NOMO-1 treated with dmso at 0.1 percent for 144 hours (cell line): Measurements from ENCODE around the gene IGF2BP2.
"Not testable (repeated sequence)": the region's sequence is repeated elsewhere in the genome, so short reads cannot be mapped to it uniquely, and the experiment has no call there.

ENCODE experiments used
- DNase-seq: peaks from one replicate; lab custom pipeline; 2025; ENCODE audit not compliant: unreplicated experiment; lab: John Stamatoyannopoulos, UW

The IGF2BP2 gene

DNA sequence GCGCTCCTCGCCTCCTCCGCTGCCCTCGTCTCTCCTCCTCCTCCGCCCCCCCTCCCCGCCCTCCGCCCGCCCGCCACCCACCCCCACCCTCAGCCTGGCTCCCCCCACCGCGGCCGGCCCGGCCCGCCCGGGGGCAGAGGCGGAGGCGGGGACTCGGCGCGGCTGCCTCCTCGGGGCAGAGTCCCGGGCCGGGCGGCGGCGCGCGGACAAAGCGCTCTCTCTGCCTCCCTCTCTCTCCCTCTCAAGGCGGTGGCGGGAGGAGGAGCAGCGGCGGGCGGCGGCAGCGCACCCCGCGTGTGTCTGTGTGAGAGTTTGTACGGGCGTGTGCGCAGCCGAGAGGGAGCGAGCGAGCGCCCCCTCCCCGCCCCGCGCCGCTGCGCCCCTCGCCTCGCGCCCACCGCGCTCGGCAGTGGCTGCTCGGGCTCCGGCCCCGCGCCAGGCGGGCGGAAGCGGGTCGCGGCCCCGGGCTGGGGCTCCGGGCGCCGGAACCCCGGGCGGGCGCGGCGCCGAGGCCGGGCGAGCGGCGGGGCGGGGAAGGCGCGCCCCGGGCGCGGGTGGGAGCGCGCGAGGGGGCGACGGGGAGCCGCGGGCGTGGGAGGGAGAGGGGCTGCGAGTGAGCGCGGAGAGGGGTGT lies at the start of gene IGF2BP2:
Gene IGF2BP2 (minus strand): TSS at position 37 of the 633 bp plus-strand sequence. CDS start 82 bp downstream, outside the sequence.
- peak; percentile 85 for DNase-seq

DNA sequence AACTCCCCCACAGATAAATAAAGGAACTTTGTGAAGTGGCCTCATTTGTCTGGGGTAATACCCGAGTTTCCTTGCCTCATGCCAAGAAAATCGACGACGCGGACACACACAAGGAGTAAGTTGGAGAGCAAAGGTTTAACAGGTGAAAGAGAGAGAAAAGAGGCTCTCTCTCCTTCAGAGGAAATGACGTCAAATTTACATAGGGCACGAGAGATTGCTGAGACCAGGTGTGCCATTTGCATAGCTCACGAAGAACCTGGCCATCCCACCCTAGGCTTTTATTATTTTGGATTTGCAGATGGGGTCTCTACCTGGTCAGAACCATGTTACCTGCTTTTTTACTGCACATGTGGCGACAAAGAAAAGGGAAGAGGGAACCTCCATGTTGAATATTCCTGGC lies 49.3 kb upstream of the IGF2BP2 start:
- no peak for DNase-seq

DNA sequence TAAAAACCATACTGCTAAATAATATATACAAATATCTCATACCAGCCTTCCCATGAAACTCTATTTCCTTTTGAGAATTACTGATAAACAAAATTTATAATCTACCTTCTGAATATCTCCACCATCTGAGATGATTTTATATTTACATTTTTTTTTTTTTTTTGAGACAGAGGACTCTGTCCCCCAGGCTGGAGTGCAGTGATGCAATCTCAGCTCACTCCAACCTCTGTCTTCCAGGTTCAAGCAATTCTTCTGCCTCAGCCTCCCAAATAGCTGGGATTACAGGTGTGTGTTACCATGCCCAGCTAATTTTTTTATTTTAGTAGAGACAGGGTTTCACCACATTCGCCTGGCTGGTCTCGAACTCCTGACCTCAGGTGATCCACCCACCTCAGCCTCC lies 42.8 kb upstream of the IGF2BP2 start:
- no peak for DNase-seq

DNA sequence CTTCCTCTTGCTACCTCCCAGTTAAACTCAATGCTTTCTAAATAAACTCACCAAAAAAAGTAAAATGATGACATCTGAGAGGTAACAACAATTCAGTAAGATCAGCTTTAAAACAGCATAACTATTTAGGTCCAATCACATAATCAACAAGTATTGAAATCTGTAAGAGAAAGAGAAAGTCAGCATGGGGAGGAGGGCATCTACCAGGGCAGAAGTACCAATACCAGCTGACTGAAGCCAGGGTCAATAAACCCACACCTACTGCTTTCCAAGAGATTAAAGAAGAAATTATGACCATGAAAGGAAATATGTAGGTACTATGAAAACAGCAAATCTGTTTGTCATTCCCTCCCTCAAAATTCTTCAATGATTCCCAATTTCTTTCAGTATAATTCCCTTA lies 42.2 kb upstream of the IGF2BP2 start:
- DNase-seq, result no peak

DNA sequence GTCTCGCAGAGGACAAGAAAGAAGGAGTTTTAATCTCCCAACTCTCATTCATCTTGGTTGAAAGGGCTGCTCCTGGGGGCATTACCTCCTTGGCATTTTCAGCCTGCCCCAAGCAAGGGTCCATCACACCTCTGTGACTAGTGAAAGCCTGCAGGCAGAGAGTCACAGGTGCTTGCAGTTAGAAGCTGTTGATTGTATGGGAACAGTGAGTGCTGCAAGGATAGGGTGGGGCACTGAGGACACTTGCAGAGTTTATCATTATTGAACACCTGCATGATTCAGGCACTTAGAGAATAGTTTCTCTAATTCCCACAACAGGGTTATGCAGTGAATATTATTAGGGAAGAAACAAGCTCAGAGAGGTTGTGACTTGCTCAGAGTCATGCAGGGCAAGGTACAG lies 41.7 kb upstream of the IGF2BP2 start:
- no peak for DNase-seq

DNA sequence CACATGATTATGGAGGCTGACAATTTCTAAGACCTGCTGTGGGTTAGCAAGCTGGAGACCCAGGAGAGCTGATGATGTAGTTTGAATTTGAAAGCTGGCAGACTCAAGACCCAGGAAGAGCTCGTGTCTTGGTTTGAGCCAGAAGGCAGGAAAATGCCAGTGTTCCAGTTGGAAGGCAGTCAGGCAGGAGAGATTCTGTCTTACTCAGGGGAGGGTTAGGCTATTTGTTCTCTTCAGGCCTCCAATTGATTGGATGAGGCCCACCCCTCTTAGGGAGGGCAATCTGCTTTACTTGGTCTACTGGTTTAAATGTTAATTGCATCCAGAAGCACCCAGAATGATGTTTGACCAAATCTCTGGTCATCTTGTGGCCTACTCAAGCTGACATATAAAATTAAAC lies 40.4 kb upstream of the IGF2BP2 start:
- no peak for DNase-seq

DNA sequence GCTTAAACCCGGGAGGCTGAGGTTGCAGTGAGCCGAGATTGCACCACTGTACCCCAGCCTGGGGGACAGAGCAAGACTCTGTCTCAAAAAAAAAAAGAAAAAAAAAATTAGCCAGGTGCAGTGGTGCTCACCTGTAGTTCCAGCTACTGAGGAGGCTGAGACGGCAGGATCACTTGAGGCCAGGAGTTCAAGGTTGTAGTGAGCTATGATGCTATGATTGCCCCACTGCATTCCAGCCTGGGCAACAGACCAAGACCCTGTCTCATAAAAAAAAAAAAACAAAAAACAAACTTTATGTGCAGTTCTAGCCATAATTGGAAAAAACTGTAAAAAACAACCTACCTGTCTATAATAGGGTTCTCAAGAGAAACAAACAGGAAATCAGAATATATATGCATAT lies 39.9 kb upstream of the IGF2BP2 start:
- DNase-seq, result no peak

DNA sequence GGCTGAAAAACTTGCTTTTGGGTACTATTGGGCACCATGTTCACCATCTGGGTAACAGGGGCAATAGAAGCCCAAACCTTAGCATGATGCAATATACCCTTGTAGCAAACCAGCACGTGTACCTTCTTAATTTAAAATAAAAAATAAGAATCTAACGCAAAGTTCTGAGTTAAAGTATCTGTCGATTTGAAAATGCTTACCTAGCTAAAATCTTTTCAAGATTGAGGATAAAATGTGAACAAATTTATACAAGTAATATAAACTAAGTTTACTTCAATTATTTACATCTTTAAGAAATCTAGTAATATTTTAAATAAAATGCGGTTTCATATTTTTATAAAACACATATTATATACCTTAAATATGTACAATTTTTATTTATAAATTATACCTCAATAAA lies 38.1 kb upstream of the IGF2BP2 start:
- DNase-seq, result no peak

DNA sequence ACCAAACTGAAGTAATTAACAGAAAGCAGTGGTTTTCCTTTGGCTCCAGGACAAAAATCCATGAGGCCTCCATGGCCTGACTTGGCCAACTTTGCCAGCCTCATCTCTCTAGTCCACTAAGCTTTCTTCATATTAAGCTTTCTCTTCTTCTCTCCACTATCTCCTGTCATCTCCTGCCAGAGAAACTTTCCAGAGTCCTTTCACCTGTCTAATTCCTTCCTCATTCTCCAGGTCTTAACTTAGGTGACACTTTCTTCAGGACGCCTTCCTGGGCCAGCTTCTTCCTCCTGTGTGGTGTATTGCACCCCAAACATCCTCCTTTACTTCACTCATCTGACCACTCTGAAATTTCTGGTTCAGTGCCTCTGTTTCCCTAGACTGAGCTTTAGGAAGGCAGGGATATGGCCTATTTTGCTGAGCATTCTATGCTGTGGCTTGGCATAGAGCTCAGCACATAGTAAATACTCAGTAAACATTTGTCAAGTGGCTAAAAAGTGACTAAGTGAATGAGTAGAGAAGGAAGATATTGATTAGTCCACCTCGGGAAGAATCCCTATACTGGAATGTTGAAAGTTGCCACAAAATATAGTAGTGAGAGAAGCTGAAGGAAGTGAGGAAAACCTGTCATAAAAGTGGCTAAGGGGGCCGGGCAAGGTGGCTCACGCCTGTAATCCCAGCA lies 34.6 kb upstream of the IGF2BP2 start:
- DNase-seq, result no peak

DNA sequence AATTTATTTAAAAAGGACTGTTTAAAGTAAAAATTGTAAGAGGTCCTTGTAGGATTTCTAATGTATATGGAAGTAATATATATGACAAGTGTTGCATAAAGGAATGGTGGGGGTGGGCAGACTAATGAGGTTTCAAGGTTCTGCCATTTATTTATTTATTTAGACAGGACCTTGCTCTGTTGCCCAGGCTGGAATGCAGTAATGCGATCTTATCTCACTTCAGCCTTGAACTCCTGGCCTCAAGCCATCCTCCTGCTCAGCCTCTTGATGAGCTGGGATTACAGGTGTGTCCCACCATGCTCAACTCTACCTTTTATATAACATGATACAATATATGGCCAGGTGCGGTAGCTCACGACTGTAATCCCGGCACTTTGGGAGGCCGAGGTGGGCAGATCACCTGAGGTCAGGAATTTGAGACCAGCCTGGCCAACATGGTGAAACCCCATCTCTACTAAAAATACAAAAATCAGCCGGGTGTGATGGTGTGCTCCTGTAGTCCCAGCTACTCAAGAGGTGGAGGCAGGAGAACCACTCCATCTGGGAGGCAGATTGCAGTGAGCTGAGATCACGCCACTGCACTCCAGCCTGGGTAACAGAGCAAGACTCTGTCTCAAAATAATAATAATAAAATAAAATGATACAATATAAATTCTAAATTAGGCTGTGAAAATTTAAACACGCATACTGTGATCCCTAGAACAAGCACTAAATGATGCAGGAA lies 33.8 kb upstream of the IGF2BP2 start:
- no peak for DNase-seq

DNA sequence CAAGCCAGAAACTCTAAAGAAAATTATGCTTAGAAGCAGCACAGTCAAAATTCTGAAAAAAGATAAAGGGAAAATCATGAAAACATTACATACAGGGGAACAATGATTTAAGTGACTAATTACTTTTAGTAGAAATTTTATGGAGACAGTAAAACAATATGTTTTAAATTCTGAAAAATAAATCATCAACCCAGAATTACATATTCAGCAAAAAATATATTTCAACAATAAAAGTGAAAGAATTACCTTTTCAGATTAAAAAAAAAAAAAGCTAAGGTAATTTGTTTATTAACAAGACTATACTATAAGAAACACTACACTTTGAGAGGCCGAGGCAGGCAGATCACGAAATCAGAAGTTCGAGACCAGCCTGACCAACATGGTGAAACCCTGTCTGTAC lies 32.4 kb upstream of the IGF2BP2 start:
- no peak for DNase-seq

DNA sequence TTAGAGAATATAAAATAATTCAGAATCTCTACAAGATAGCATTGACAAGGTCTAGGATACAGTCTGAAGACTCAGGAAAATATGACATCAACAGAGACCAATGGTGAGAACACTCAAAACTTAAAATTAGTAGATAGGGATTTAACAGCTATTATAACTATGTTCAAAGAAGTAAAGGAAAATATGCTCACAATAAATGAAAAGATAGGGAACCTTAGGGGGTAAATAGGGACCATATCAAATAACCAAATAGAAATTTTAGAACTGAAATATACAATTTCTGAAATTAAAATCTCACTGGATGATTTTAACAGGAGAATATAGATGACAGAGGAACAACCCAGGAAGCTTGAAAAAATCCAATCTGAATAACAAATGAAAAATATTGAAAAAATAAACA lies 31.8 kb upstream of the IGF2BP2 start:
- no peak for DNase-seq

DNA sequence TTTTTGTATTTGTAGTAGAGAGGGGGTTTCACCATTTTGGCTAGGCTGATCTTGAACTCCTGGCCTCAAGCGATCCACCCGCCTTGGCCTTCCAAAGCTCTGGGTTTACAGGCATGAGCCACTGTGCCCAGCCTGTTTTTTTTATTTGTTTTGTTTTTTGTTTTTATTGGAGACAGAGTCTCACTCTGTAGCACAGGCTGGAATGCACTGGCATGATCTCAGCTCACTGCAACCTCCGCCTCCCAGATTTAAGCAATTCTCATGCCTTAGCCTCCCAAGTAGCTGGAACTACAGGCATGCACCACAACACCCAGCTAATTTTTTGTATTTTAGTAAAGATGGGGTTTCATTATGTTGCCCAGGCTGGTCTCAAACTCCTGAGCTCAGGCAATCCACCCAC lies 28.9 kb upstream of the IGF2BP2 start:
- not testable (repeated sequence) for DNase-seq

DNA sequence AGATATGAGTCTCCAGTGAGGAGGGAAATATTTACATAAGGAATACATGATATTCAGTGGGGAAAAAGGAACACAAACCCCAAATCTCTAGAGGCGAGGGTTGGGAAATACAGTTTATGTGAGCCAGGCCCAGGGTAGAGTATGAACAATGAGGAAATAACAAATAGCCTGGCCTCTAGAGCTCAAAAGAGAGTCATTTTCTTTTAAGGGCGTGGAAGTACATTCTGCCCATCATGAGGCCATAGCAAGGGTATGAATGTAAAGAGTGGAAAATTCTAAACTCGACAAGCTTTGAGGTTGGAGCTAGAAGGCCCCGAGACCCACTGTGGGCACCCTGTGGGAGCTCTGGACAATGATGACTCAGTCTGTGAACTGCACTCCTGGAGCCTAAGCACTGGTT lies 27.8 kb upstream of the IGF2BP2 start:
- DNase-seq, result peak; percentile 10

DNA sequence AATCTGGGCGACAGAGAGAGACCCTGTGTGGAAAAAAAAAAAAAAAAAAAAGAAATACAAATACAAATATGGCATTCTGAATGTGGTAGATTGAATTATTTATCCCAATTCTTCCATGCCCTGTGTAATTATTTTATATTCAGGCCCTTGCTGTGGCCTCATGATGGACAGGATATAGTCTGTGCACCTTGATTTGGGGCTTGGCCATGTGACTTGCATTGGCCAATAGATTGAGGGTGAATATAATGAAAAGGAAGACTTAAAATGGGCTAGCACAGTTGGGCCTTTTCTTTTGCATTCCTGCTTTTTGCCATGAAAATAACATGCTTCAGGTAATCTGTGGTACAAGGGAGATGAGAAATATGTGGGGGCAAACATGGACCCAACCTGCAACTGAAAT lies 27.1 kb upstream of the IGF2BP2 start:
- no peak for DNase-seq

DNA sequence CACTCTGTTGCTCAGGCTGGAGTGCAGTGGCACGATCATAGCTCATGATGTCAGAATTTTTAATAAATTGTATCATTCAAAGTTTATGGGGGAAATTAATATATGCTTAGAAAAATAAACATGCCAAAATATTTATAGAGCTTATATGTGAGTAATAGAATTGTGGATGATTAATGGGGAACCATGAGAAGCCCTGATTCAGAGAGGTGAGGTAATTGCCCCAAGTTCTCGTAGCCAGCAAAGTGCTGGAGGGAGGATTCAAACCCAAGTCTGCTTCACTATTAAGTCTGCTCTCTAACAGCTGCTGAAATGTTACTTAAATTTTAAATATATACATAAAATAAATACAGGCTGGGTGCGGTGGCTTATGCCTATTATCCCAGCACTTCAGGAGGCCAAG lies 26.2 kb upstream of the IGF2BP2 start:
- DNase-seq, result no peak

DNA sequence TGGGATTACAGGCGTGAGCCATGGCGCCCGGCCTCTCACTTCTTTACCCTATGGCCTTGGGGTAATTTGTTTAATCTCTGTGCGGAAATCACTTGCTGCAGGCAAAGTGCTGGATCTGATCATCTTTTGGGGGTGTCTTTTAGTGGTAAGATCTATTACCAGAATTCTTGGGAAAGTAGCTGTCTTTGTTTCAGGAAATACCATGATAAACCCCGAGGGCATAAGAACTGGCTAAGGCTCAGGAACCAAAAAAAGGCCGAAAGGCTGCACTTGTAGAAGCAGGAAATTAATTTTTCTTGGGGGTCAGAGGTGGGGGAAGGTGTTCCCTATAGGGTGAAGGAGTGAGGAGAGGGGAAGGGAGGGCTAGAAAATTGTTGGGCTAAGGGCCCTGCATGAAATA lies 22.7 kb upstream of the IGF2BP2 start:
- DNase-seq, result no peak

DNA sequence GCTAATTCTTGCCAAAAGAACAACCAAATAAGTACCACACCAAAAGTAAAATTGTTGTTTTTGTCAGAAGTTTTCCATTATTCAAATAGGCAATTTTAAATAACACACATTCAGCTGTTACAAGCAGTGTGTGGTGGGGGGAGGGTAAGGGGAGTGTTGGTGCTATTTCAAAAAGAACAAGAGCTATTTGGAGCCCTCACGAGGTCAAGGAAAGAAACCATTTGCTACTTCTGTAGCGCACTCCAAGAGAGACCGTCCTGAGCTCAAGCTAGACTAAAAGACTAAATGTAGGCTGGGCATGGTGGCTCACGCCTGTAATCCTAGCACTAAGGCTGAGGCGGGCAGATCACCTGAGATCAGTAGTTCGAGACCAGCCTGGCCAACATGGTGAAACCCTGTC lies 21.2 kb upstream of the IGF2BP2 start:
- no peak for DNase-seq

DNA sequence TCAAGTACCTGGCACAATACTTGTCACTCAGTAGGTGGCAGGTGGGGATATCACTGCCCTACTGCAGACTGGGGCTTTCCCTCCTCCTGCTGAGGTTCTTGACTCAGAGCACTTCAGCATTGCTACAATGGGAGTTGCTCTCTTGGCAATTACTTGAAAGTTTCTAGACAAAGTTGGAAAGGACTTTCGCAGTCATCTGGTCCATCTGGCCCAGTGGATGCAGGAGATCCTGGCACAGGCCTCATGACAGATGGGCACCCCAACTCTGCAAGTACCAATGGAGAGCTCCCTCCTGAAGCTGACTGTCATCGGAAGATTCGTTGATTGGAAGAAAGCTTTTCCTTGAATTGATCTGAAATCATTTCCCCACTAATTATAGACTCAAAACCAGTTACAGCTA lies 19.2 kb upstream of the IGF2BP2 start:
- no peak for DNase-seq

DNA sequence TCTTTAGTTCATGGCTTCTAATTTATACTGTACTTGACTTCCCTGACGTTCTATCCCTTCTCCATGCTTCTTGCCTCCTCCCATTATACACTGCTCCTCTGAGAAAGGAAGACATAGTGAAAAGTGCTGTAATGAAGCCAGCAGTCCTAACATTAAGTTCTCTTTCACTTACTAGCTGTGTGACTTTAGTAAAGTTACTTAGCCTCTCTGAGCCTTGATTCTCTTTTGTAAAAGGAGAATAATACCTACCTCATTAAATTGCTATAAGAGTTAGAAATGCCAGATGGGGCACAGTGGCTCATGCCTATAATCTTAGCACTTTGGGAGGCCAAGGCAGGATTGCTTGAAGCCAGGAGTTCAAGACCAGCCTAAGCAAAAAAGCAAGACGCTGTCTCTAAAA lies 18.8 kb upstream of the IGF2BP2 start:
- no peak for DNase-seq

DNA sequence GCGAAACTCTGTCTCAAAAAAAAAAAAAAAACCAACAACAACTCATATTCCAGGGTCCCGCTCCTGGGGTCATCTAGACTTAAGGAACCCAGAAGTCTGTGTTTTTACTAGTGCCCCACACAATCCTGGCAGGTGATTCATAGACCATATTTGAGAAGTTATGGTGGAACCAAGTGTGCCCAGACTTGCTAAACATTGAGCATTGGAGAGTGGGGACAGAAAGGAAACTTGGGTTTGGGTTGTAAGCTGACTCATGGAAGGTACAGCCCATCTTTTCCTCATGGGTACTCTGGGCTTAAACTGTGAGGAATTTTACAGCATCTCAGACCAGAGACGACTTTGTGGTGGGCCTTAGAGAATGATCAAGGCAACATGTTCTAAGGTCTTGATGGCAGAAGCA lies 18.3 kb upstream of the IGF2BP2 start:
- DNase-seq, result no peak

DNA sequence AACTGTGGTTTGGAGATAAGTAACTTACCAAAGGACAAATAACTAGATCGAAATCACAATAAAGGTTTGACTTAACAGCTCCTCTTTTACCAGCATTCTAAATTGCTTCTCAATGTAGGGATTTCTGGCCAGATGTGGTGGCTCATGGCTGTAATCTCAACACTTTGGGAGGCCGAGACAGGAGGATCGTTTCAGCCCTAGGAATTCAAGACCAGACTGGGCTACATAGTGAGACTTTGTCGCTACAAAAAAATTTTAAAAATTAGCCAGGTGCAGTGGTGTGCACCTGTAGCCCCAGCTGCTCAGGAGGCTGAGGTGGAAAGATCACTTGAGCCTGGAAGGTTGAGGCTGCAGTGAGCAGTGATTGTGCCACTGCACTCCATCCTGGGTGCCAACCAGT lies 17.4 kb upstream of the IGF2BP2 start:
- no peak for DNase-seq
